GM21717 (cell line): ENCODE data around the gene TRMT10A.

Source experiments
- ATAC-seq: cut with Tn5 transposase; IDR thresholded peaks from one replicate; pipeline ENCODE4 v1.9.1; 2021; ENCODE audit warnings: mild to moderate bottlenecking, moderate library complexity; ENCODE audit not compliant: unreplicated experiment

The TRMT10A gene

GRCh38 chr4:99563310-99564186 lies at the start of gene TRMT10A:
Gene TRMT10A (minus strand): TSS chr4:99564039. CDS start chr4:99559338, 4,701 bp downstream.
- peak; percentile 97 for ATAC-seq

- ATAC-seq, result no peak
Measured at GRCh38 chr4:99612704-99613103, 48.9 kb upstream of the TRMT10A start.

DNA sequence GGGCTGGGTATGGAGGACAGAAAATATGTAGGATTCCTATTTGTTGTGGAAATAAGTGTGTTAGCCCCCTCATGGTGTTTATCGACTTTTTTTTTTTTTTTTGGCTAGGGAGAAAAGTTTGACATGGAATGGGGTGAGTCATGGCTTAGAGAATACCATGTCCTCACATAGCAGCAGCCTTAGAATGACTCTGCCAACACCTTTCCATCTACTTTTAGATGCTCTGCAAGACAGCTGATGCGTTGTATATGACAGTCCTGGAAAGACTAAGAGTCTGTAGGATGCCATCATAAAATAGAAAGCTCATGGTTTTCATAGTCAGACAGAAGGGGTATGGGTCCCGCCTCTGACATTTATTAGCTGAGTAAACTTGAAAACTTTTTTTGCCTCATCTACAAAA lies 48.4 kb upstream of the TRMT10A start:
- no peak for ATAC-seq

GRCh38 chr4:99610605-99611175 lies 46.9 kb upstream of the TRMT10A start:
- ATAC-seq, result no peak

- ATAC-seq, result no peak
Measured at GRCh38 chr4:99608417-99608816, 44.6 kb upstream of the TRMT10A start.

GRCh38 chr4:99606716-99607115 lies 42.9 kb upstream of the TRMT10A start:
- ATAC-seq, result no peak

DNA sequence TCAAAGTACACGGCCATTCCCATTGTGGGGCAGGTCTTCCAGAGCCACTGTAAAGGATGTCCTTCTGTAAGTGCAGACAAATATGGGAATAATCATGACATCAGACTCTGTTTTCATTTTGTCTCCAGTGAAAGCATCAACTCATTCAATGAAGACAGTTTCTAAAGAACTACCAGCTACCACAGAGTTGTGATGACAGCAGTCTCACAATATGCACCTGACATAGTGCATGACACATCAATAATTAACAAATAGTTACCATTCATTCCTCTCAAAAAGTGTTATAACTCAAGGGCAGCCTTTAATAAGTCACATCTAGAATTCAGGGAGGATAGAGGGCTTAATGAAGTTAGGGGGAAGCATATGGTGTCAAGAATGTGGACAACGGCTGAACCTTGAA lies 31.0 kb upstream of the TRMT10A start:
- ATAC-seq, result no peak

GRCh38 chr4:99593781-99594641 lies 30.2 kb upstream of the TRMT10A start:
- ATAC-seq, result peak; percentile 64

DNA sequence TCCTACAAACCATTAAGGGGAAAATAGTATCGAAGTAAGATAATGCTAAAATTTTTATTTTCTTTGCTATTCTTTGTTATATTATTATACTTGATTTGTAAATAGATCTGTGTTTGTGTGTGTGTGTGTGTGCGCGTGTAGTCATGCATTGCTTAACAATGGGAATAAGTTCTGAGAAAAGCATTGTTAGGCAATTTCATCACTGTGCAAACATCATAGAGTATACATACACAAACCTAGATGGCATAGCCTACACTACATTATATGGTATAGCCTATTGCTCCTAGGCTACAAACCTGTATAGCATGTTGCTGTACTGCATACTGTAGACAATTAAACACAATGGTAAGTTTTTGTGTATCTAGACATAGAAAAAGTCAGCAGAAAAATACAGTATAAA lies 27.9 kb upstream of the TRMT10A start:
- no peak for ATAC-seq

DNA sequence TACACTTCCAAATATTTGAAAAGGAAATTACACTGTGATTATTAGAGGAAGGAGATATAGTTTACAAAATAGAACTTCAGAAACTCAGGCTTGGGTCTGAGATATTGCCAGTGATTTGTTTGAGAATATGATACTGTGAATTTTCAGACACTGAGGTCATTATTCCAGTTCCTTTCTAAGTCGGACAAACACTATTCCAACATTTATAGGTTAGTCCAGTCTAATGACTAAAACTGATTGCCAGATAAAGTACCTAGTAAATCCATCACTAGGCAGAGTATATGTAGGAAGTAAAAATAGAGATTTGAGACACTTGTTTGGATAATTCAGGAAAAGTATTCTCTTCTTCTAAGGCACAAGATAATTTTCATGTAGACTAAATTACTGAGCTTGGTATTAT lies 24.0 kb upstream of the TRMT10A start:
- ATAC-seq, result no peak

DNA sequence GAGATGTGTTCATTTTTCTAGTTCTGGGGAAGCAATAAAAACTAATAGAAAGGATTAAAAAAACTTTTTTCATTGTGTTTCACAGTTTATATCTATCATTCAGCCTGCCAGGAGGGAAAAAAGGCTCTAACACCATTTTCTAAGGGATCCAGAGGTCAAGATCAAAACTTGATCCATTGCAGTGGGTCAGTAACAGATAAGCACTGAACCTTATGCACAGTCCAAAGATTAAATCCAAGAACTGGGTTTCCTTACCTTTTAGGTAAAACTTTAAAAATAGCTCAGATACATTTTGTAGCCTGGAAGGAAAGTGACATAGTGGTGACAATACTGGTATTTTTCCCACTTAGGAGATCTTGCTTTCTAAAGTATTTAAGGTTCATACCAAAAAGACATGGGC lies 23.5 kb upstream of the TRMT10A start:
- ATAC-seq, result no peak

- ATAC-seq, result no peak
Measured at GRCh38 chr4:99586797-99587196, 23.0 kb upstream of the TRMT10A start.

DNA sequence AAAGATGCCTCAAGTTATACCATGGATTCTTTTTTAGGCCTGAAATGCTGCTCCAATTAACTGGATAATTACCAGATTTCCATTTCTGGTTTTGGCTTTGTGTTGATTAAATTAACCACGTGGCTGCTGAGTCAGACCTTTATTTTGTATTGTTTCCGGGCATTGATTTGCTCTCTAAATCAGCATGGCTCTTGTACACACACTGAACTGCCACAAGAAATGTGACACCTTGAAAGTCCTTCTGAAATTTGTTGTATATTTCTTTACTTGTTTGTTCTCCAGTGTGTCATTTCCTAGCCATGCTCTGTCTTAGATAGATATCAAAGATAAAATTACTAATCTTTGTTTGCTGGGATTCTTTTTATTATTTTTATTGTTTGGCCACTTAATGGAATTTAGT lies 22.5 kb upstream of the TRMT10A start:
- no peak for ATAC-seq

- ATAC-seq, result no peak
Measured at GRCh38 chr4:99585516-99585915, 21.7 kb upstream of the TRMT10A start.

DNA sequence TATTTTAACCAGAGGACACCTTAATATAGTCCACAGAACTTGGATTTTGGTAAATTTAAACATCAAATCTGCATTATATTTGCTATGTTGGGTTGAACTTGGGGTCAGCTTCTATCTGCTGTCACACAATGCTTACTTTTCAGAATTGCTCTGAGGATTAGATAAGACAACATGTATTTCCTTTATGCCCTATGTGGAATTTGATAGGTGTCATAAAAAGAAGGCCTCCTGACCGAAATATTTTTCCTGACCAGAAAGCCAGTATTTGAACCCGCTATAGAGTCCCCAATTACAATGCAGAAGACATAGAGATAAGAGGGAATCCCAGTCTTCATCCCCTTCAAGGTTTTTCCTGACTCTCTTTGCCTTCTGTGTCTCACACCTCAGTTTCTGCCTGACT lies 14.9 kb upstream of the TRMT10A start:
- no peak for ATAC-seq

DNA sequence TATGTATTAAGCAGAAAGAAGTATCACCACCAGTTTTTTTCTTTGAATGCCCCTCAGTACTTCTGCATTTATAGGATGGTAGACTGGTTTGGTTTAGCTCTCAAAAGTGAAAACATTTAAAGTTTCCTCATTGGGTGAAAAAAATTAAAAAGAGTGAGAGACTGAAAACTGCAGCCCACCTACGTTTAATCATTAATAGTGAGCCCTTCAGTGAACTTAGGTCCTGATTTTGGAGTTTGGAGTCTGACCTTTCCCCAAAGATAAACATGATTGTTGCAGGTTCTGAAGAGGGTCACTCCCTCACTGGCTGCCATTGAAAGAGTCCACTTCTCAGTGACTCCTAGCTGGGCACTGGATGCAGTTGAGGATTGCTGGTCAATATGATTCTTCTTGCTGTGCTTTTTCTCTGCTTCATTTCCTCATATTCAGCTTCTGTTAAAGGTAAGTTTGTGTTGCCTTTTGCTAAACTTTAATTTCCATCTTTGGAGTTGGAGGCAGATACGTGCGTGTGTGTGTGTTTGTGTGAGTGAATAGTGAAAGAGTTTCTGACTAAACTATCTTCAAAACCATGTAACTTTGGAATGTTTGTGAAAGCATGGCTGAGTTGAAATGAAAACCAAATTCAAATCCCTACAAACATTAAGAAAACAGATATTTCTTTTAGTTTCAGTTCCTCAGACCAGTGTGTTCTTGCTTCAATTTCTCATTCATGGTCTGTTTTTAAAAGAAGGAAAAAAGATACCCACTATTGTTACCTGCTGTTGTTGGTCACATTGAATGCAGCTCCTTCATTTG lies 10.9 kb upstream of the TRMT10A start, which contains the start of gene MTTP:
Gene MTTP (plus strand): TSS at position 295 of the 795 bp plus-strand sequence. CDS start 86 bp downstream, at position 381.
- ATAC-seq, result peak; percentile 92

- no peak for ATAC-seq
Measured at GRCh38 chr4:99573735-99574368, 10.0 kb upstream of the TRMT10A start.

DNA sequence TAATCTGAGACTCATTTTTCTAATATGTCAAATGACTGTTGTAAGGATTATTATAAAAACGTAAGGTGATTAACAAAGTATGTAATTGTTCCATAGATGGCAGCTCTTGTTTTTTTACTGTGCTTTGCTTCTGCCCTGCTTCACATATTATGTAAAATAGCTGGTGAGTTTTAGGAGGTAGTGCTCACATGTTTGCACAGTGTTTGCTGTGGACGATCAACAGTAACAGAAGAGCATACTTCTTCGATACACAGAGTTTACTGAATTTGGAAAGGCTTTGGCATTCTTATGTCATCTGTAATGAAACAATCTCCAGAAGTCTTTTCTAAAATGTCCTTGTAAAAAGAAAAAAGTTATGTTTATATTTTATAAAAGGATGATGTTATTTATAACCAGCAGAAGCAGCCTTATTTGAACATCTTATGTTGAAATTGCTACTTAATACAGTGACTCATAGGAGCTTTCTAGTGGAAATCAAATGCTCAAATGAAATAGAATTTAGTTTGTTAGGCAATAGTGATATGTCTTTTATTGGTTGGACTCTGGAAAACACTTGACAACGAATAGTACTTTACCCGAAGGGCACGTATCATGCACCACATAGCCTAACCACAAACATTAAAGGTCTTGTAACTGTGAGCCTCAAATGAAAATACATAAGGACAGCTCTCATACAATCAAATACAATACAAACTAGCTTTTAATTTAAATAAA lies 8.8 kb upstream of the TRMT10A start:
- no peak for ATAC-seq

- ATAC-seq, result no peak
Measured at GRCh38 chr4:99571883-99572282, 8.0 kb upstream of the TRMT10A start.
